Subcutaneous adipose tissue (tissue), 4 donors: ENCODE data around the gene PLXNB2. TPM values are rescaled to one million over a fixed set of nuclear protein-coding genes. Genes with fewer than 3 reads are reported as not detected.

Experiments
- CTCF ChIP-seq: fragments of 450-650 bp; IDR thresholded peaks from one replicate; pipeline ENCODE4 v1.5.1; 2016; ENCODE audit warnings: low read depth, mild to moderate bottlenecking, control low read depth, antibody characterized with exemption, moderate library complexity
- total RNA-seq, 4 donors: library from RNA; depleted of rRNA; stranded (reverse); fragments of >200 nt; gene quantifications; one replicate each; pipeline ENCODE4 v1.1.0, GENCODE V29; 2016

Gene PLXNB2
- total RNA-seq, 4 donors from 2014 or later: 59.2 to 128 (median 97.0) TPM

- no peak for TF ChIP-seq CTCF
Measured at GRCh38 chr22:50307890-50308596, 597 bp upstream of the PLXNB2 start.

GRCh38 chr22:50305923-50306566 is 1.4 kb downstream of the PLXNB2 start:
- no peak for TF ChIP-seq CTCF

GRCh38 chr22:50305393-50305922 is 2.0 kb downstream of the PLXNB2 start:
- TF ChIP-seq CTCF: no peak

GRCh38 chr22:50304528-50305392 is 2.7 kb downstream of the PLXNB2 start:
- no peak for TF ChIP-seq CTCF

GRCh38 chr22:50303848-50304527 is 3.5 kb downstream of the PLXNB2 start:
- no peak for TF ChIP-seq CTCF

- TF ChIP-seq CTCF: no peak
Measured at GRCh38 chr22:50303515-50303847, 4.0 kb downstream of the PLXNB2 start.
